Dedifferentiated amniotic fluid mesenchymal stem cell (primary cell): ENCODE data around the gene TMIE.

Experiments
- DNase-seq: peaks from one replicate; pipeline ENCODE4 v3.0.0-alpha.2; 2016; ENCODE audit errors: extremely low spot score

Gene TMIE

GRCh38 chr3:46708401-46709156 is 7.4 kb downstream of the TMIE start:
- no peak for DNase-seq

- no peak for DNase-seq
Observed at GRCh38 chr3:46709157-46709654, 8.0 kb downstream of the TMIE start.

- DNase-seq = no peak
Observed at GRCh38 chr3:46709721-46710120, 8.5 kb downstream of the TMIE start.

GRCh38 chr3:46710229-46710628 is 9.0 kb downstream of the TMIE start:
- no peak for DNase-seq

GRCh38 chr3:46710671-46711295 is 9.6 kb downstream of the TMIE start:
- no peak for DNase-seq

- no peak for DNase-seq
Observed at GRCh38 chr3:46711305-46711704, 10.1 kb downstream of the TMIE start.

GRCh38 chr3:46711760-46712159 is 10.6 kb downstream of the TMIE start:
- no peak for DNase-seq

GRCh38 chr3:46712191-46713049 is 11.2 kb downstream of the TMIE start:
- no peak for DNase-seq

- no peak for DNase-seq
Observed at GRCh38 chr3:46713050-46713897, 12.1 kb downstream of the TMIE start.

- no peak for DNase-seq
Observed at GRCh38 chr3:46713898-46714552, 12.8 kb downstream of the TMIE start.

- DNase-seq = no peak
Observed at GRCh38 chr3:46714728-46715506, 13.7 kb downstream of the TMIE start.

GRCh38 chr3:46715507-46716175 is 14.4 kb downstream of the TMIE start:
- no peak for DNase-seq

- DNase-seq = no peak
Observed at GRCh38 chr3:46716461-46717441, 15.6 kb downstream of the TMIE start.

- no peak for DNase-seq
Observed at GRCh38 chr3:46717447-46718231, 16.4 kb downstream of the TMIE start, which contains the start of gene PRSS50. PRSS50 (minus strand) TSS chr3:46717869; CDS start chr3:46717824, 45 bp downstream.

- no peak for DNase-seq
Observed at GRCh38 chr3:46719044-46719565, 17.9 kb downstream of the TMIE start.

- no peak for DNase-seq
Observed at GRCh38 chr3:46719735-46720271, 18.6 kb downstream of the TMIE start.

GRCh38 chr3:46721009-46721408 is 19.8 kb downstream of the TMIE start:
- DNase-seq = no peak
